Muscle layer of colon (tissue), 2 donors: ENCODE data around the gene OR2T33.
"Not testable (repeated sequence)": the region's sequence is repeated elsewhere in the genome, so short reads cannot be mapped to it uniquely, and the experiment has no call there.

Experiments
- H3K27ac ChIP-seq: one replicate; pipeline ENCODE4 v1.7.0; 2013; ENCODE audit warnings: low read depth, mild to moderate bottlenecking, low read length, moderate library complexity
- H3K27me3 ChIP-seq, 2 donors: one replicate each; pipeline ENCODE4 v1.7.0; 2013; ENCODE audit warnings: low read length in 2 of 2, mild to moderate bottlenecking in 2 of 2; ENCODE audit not compliant: insufficient read depth in 2 of 2, control insufficient read depth in 1 of 2
- H3K36me3 ChIP-seq: one replicate; pipeline ENCODE4 v1.7.0; 2013; ENCODE audit warnings: mild to moderate bottlenecking, low read length; ENCODE audit not compliant: insufficient read depth
- H3K4me1 ChIP-seq: one replicate; pipeline ENCODE4 v1.7.0; 2013; ENCODE audit warnings: mild to moderate bottlenecking, low read length; ENCODE audit not compliant: insufficient read depth
- H3K4me3 ChIP-seq, 2 donors: one replicate each; pipeline ENCODE4 v1.7.0; 2013; ENCODE audit warnings: low read length in 2 of 2, low read depth in 1 of 2, mild to moderate bottlenecking in 1 of 2, moderate library complexity in 1 of 2
- H3K9ac ChIP-seq: one replicate; pipeline ENCODE4 v1.7.0; 2013; ENCODE audit warnings: low read length
- H3K9me3 ChIP-seq: one replicate; pipeline ENCODE4 v1.7.0; 2013; ENCODE audit warnings: mild to moderate bottlenecking, low read length
- donor health status: abdominal sarcoma.
- donor health status: Adenocarcinoma of cecum.

OR2T33 gene, protein sequence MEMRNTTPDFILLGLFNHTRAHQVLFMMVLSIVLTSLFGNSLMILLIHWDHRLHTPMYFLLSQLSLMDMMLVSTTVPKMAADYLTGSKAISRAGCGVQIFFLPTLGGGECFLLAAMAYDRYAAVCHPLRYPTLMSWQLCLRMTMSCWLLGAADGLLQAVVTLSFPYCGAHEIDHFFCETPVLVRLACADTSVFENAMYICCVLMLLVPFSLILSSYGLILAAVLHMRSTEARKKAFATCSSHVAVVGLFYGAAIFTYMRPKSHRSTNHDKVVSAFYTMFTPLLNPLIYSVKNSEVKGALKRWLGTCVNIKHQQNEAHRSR

DNA sequence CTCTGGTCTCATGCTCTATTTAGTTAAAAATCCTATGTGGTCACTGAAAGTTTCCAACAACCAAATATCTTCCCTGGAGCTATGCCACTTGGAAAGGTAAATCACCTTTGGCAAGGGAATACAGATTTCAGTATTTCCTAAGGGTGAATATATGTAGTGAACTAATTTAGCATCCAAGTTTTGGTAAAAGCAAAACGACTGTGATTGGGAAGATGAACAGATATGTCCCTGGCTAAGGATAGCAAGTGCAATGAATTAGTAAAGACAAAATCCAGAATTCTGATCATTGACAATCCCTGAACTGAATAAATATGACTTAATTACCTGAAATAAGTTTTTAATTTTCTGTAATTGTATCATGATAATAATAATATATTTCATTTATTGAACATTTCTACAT, at the start of gene OR2T33:
Gene OR2T33, minus strand, starts transcription at position 101 of the 400 bp plus-strand sequence. CDS start 4,162 bp downstream, outside the sequence.
- H3K4me1 ChIP-seq, result no peaks in the 10 kb centered on the region
- H3K9me3 ChIP-seq, result no peaks in the 10 kb centered on the region
- H3K27me3 ChIP-seq, result no peaks in the 10 kb centered on the region
- no peak within 1 kb of the TSS for H3K9ac ChIP-seq
- H3K4me3 ChIP-seq, result no peak within 1 kb of the TSS
- no peaks in the 10 kb centered on the region for H3K36me3 ChIP-seq
- no peak within 1 kb of the TSS for H3K27ac ChIP-seq

DNA sequence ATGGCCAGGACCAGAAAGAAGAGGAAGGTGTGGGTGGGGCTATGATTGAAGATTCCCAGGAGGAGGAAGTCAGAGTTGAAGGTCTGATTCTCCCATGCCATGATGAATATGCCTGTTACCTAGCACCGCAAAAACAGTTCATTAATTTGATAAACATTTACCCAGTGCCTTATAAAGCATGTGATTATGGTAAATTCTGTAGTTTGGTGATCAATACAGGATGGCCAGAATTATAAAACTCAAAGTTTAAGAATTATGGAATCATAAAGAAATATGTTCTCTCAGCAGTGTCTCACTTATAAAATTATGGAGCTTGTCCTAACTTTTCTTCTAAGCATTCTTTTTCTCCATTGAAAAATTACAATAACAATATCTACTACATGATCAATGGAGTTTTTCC, 46.7 kb upstream of the OR2T33 start, which contains the start of gene OR2M7:
Gene OR2M7, minus strand, starts transcription at position 101 of the 400 bp plus-strand sequence. Its CDS starts 0 bp downstream, at position 101.
- Histone ChIP-seq H3K4me3 (no peak within 1 kb of the TSS), H3K9me3 (no peaks in the 10 kb centered on the region)

DNA sequence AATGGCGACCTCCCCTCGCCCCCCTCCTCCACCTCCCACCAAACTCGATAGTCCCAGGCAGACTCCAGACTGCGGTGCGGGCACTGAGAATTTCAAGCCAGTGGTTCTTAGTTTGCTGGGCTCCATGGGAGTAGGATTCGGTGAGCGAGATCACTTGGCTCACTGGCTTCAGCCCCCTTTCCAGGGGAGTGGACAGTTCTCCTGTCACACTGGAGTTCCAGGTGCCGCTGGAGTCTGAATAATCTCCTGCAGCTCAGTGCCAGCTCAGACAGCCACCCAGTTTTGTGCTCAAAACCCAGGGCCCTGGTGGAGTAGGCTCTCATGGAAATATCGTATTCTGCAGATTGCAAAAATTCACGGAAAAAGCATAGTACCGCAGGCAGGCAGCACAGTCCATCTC, 39.0 kb upstream of the OR2T33 start:
- no peak overlapping the region for H3K27ac ChIP-seq

More for the DNA sequence above, 46.7 kb upstream of the OR2T33 start, which contains the start of gene OR2M7:
- Histone ChIP-seq H3K9ac (no peak within 1 kb of the TSS), H3K4me1 (no peaks in the 10 kb centered on the region), H3K27me3 (no peaks in the 10 kb centered on the region), H3K36me3 (no peaks in the 10 kb centered on the region), H3K27ac (no peak within 1 kb of the TSS)

DNA sequence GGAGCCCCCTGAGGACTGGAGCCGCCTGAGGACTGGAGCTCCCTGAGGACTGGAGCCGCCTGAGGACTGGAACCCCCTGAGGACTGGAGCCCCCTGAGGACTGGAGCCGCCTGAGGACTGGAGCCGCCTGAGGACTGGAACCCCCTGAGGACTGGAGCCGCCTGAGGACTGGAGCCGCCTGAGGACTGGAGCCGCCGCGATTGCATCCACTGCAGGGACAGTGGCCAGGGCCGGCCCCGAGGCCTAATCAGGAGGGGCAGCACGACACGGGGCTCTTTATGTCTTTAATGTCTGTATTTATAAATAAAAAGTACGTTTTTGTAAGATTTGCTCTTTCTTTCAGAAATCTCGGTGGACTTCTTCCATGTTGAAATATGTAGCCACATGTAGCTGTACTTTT, 29.0 kb upstream of the OR2T33 start:
- H3K4me1 ChIP-seq, H3K9ac ChIP-seq, H3K27ac ChIP-seq, H3K27me3 ChIP-seq, H3K4me3 ChIP-seq, H3K9me3 ChIP-seq, H3K36me3 ChIP-seq: not testable (repeated sequence)

More for the DNA sequence above, 39.0 kb upstream of the OR2T33 start:
- Histone ChIP-seq H3K27me3 (no peaks in the 10 kb centered on the region), H3K36me3 (no peaks in the 10 kb centered on the region), H3K9ac (no peak overlapping the region), H3K9me3 (no peaks in the 10 kb centered on the region), H3K4me1 (no peaks in the 10 kb centered on the region), H3K4me3 (no peak overlapping the region)

DNA sequence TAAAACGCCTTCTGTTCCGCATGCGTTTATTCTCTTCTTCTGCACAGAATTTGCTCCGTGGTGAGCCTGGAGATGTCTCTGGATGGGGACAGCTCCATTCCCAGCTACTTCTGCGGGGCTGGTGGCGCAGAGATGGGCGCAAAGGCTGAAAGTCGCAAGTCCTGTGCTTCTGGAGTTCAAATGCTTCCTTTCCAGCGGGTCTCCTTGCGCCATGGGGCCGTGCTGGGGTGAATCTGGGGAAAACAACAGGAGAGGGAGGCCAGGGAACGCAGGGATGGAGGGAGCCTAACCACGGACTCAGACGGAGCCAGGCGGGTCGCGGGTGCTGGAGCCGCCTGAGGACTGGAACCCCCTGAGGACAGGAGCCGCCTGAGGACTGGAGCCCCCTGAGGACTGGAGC, 28.3 kb upstream of the OR2T33 start:
- Histone ChIP-seq H3K4me3 (no peak overlapping the region), H3K9ac (no peak overlapping the region), H3K27ac (no peak overlapping the region), H3K4me1 (no peaks in the 10 kb centered on the region), H3K27me3 (no peaks in the 10 kb centered on the region), H3K9me3 (no peaks in the 10 kb centered on the region), H3K36me3 (no peaks in the 10 kb centered on the region)

DNA sequence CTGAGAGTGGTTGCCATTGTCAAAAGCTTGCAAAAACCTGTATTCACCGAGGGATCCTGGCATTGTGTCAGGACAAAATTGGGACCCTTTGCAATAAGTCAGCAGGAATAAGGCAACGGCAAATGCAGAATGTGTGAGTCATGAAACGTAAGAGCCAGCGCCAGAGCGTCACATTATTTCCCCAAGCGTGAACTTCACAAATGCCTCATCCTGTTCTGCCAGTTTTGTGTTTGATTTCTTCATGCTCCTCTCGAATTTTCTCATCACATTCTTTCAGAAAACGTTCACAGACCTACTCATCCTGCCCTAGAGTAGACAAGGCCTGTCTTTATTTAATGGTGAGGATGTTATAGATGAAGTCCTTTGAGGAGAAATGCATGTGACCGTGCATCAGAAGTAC, 27.9 kb upstream of the OR2T33 start:
- H3K4me1 ChIP-seq, H3K4me3 ChIP-seq, H3K27me3 ChIP-seq, H3K27ac ChIP-seq, H3K9ac ChIP-seq, H3K9me3 ChIP-seq, H3K36me3 ChIP-seq: not testable (repeated sequence)

DNA sequence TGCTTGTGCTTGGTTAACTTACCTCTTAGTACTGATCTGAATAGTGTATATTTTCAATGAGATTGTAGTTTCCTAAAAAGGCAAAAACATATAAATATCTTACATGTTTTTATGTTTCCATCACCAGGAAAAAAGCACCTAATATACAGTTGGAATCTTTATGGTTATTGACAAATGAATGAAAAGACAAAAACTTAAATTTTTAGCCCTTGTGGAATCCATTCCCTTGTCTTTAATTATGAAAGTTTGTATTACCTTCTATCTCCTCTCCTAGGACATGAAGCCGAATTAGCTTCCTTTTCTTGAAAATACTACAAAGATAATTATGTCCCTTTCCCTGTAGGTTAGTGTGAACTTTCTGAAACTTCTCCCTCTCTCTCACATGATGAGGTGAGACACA, 25.5 kb upstream of the OR2T33 start, which contains the start of gene OR2T12:
Gene OR2T12, minus strand, starts transcription at position 101 of the 400 bp plus-strand sequence. CDS start 7,846 bp downstream, outside the sequence.
- Histone ChIP-seq H3K9ac (no peak within 1 kb of the TSS), H3K27ac (no peak within 1 kb of the TSS), H3K4me3 (no peak within 1 kb of the TSS), H3K36me3 (no peaks in the 10 kb centered on the region), H3K4me1 (no peaks in the 10 kb centered on the region), H3K9me3 (no peaks in the 10 kb centered on the region), H3K27me3 (no peaks in the 10 kb centered on the region)

DNA sequence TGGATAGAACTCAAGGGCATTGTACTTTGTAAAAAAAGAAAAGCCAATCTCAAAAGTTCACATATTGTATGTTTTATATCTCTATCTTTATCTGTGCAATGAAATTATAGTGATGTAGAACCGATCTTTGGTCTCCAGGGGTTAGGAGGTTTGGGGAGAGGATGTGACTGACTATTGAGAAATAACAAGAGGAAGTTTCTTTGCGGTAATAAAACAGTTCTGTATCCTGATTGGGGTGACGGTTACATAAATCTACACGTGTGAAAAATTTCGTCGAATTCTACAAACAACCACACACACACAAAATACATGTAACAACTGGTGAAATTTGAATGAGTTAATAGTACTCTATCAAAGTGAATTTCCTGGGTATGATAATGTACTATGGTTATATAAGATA, 10.6 kb upstream of the OR2T33 start:
- Histone ChIP-seq H3K4me1 (no peaks in the 10 kb centered on the region), H3K36me3 (no peaks in the 10 kb centered on the region), H3K4me3 (no peak overlapping the region), H3K9ac (no peak overlapping the region), H3K9me3 (no peaks in the 10 kb centered on the region), H3K27me3 (no peaks in the 10 kb centered on the region), H3K27ac (no peak overlapping the region)

DNA sequence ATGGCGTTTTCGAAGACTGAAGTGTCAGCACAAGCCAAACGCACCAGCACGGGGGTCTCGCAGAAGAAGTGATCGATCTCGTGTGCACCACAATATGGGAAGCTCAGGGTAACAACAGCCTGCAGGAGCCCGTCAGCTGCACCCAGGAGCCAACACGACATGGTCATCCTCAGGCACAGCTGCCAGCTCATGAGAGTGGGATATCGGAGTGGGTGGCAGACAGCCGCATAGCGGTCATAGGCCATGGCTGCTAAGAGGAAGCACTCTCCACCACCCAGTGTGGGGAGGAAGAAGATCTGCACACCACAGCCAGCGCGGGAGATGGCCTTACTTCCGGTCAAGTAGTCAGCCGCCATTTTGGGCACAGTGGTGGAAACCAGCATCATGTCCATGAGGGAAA, 4.6 kb downstream of the OR2T33 start:
- not testable (repeated sequence) for H3K27ac ChIP-seq, H3K36me3 ChIP-seq, H3K4me1 ChIP-seq, H3K9me3 ChIP-seq, H3K9ac ChIP-seq, H3K4me3 ChIP-seq, H3K27me3 ChIP-seq

DNA sequence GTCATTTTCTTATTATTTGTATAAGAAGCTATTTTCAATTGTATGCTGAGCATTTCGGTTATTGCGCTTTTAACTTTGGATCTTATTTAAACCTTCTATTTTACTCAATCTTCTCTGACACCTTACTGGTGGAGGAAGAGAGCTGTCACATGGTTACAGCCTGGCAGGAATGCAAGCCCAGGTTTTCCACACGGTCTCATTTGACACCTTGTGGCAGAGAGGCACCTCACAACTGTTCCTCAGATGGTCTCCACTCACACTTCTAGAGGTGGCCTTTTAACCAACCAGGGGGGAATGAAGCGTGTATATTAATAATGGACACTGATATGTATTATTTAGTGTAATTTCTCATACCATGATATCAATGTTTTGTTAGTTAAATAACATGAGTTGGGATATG, 9.6 kb downstream of the OR2T33 start:
- Histone ChIP-seq H3K4me3 (no peak overlapping the region), H3K9ac (no peak overlapping the region), H3K27ac (no peak overlapping the region), H3K9me3 (no peaks in the 10 kb centered on the region), H3K36me3 (no peaks in the 10 kb centered on the region), H3K27me3 (no peaks in the 10 kb centered on the region), H3K4me1 (no peaks in the 10 kb centered on the region)

DNA sequence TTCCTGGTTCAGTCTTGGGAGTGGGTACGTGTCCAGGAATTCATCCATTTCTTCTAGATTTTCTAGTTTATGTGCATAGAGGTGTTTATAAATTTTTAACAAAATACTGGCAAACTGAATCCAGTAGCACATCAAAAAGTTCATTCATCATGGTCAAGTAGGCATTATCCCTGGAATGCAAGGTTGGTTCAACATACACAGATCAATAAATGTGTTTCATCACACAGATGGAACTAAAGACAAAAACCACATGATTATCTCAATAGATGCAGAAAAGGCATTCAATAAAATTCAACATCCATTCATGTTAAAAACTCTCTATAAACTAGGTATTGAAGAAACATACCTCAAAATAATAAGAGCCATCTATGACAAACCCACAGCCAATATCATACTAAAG, 18.5 kb downstream of the OR2T33 start:
- H3K27ac ChIP-seq, H3K27me3 ChIP-seq, H3K9ac ChIP-seq, H3K9me3 ChIP-seq, H3K4me3 ChIP-seq, H3K4me1 ChIP-seq, H3K36me3 ChIP-seq: not testable (repeated sequence)

DNA sequence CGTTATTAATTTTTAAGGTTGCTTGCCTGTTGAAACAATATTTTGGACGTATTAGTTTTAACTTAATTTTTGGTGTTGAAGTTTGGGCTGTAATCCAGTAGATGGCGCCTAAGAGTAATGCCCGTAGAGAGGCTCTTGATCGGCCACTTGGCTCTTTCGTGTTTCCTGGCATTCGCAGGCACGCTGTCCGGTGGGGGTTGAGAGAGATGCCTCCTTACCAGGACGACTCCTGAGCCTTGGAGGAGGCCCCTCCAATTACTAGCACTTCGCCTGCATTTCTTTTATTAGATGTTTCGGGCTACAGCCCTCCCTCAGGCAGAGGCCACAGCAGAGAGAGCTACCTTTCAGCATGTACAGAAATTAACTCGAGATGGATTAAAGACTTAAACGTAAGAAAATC, 34.6 kb downstream of the OR2T33 start:
- Histone ChIP-seq H3K4me3 (no peak overlapping the region), H3K36me3 (no peaks in the 10 kb centered on the region), H3K9ac (no peak overlapping the region), H3K9me3 (no peaks in the 10 kb centered on the region), H3K4me1 (no peaks in the 10 kb centered on the region), H3K27ac (no peak overlapping the region), H3K27me3 (no peaks in the 10 kb centered on the region)
